ENCODE data around the gene MTG2.

MTG2 gene

GRCh38 chr20:62233684-62234083 is 50.9 kb downstream of the MTG2 start:
- no peak for DNase-seq (ENCODE audit: low spot score)

- DNase-seq (ENCODE audit: low spot score), result no peak
Measured at GRCh38 chr20:62234339-62234738, 51.5 kb downstream of the MTG2 start.

- DNase-seq (ENCODE audit: low spot score), result no peak
Measured at GRCh38 chr20:62235001-62235776, 52.4 kb downstream of the MTG2 start.

GRCh38 chr20:62235777-62236157 is 52.9 kb downstream of the MTG2 start:
- no peak for DNase-seq (ENCODE audit: low spot score)

- no peak for DNase-seq (ENCODE audit: low spot score)
Measured at GRCh38 chr20:62236200-62236599, 53.4 kb downstream of the MTG2 start.

- peak; percentile 89 for DNase-seq (ENCODE audit: low spot score)
Measured at GRCh38 chr20:62236766-62237513, 54.1 kb downstream of the MTG2 start.

- no peak for DNase-seq (ENCODE audit: low spot score)
Measured at GRCh38 chr20:62237514-62237800, 54.6 kb downstream of the MTG2 start.

GRCh38 chr20:62237801-62238568 is 55.2 kb downstream of the MTG2 start, which contains the start of gene OSBPL2:
Gene OSBPL2 (plus strand): TSS chr20:62238521. CDS start chr20:62256185, 17,664 bp downstream.
- DNase-seq (ENCODE audit: low spot score), result peak; percentile 100

- no peak for DNase-seq (ENCODE audit: low spot score)
Measured at GRCh38 chr20:62238569-62239277, 55.9 kb downstream of the MTG2 start.

- DNase-seq (ENCODE audit: low spot score), result no peak
Measured at GRCh38 chr20:62239278-62239879, 56.6 kb downstream of the MTG2 start.

GRCh38 chr20:62240020-62240685 is 57.3 kb downstream of the MTG2 start:
- DNase-seq (ENCODE audit: low spot score), result no peak

GRCh38 chr20:62241506-62241905 is 58.7 kb downstream of the MTG2 start:
- no peak for DNase-seq (ENCODE audit: low spot score)

- DNase-seq (ENCODE audit: low spot score), result no peak
Measured at GRCh38 chr20:62242176-62242575, 59.3 kb downstream of the MTG2 start.

- no peak for DNase-seq (ENCODE audit: low spot score)
Measured at GRCh38 chr20:62243106-62243505, 60.3 kb downstream of the MTG2 start.

GRCh38 chr20:62243906-62244515 is 61.2 kb downstream of the MTG2 start:
- no peak for DNase-seq (ENCODE audit: low spot score)

- DNase-seq (ENCODE audit: low spot score), result no peak
Measured at GRCh38 chr20:62244644-62245108, 61.8 kb downstream of the MTG2 start.

- no peak for DNase-seq (ENCODE audit: low spot score)
Measured at GRCh38 chr20:62245911-62246280, 63.1 kb downstream of the MTG2 start.

GRCh38 chr20:62246431-62246830 is 63.6 kb downstream of the MTG2 start:
- no peak for DNase-seq (ENCODE audit: low spot score)

- no peak for DNase-seq (ENCODE audit: low spot score)
Measured at GRCh38 chr20:62246872-62247652, 64.2 kb downstream of the MTG2 start.
